T-helper 2 cell (primary cell): Measurements from ENCODE around the gene PSEN1.

Experiments used
- DNase-seq, 5 experiments: peaks; one replicate each; pipeline versions ENCODE4 v3.0.0 to v3.0.0-alpha.2; 2012 to 2022

PSEN1 gene

DNA sequence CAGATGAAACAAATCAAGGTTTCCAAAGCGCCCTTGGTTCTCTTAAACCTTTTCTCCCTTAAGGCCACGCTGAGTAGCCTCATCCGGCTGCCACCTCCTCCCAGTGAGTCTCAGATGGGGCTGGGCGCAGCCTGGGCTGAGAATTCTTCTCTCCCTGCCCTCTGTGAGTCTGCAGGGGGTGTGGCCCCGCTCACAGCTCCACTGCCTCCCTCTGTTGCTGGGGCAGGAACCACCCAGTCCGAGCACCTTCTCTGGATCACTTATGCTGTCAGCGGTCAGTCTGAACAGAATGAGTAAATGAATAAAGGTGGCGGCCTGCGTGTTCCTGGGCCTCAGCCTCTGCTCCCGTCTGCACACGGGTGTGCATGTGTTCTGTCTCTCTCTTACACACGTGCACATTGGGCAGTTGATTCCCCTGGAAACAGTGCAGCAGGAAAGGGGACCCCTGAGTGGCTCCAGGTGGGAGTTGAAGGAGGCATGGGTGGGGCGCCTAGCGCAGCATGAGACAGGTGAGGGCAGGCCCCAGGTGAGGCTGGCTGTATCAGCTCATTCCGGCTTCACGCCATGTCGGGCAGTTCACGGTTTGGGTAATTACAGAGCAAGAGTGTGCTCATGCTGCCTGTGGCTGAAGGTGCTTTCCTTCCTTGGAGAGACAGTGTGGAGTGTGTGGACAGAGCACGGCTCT, 105.3 kb downstream of the PSEN1 start:
- DNase-seq = no peak

DNA sequence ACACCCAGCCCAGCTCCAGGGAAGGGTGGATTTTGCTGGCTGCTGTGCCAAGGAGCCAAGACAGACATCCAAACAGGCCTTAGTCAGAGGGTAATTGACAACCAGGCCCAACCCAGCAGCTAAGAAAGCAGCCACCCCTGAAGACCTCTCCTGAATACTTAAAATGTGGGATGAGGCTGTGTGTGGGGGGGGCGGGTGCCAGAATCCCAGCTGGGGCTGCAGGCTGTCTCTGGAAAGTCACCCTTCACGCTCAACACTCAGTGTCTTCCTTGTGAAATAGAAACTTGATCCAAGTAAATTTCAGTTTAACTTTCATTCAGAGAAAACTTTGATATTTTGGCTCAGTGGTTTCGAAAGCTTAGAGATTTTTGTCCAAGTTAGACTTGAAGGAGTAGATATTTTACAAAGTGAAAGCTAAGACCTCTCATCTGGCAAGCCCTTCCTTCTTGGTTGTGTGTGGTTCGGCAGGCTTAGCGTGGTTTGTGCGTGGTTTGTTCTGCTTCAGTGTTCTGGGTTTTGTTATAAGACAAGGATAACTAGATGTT, 106.1 kb downstream of the PSEN1 start:
- DNase-seq = peak in 1 of 5 experiments; percentile 33

DNA sequence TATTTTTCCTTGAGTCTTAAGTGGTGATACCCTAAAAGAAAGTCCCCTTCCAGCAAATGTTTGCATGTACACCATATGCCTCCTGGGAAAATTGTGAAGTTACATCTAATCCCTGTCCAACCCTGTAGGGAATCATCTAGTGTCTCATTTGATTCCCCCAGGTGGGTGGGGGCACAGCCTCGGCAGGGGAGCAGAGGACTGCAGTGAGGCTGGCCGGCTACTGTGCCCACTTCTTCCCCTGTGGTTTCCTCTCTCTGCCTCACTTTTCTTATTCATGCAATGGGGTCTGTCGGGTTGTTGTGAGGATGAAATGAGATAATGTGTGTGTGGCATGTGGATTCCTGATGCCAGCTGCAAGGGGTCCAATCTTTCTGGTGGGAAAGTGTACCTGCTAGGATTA, 107.0 kb downstream of the PSEN1 start:
- DNase-seq = no peak

GRCh38 chr14:73243748-73244147, 107.4 kb downstream of the PSEN1 start:
- no peak for DNase-seq

DNA sequence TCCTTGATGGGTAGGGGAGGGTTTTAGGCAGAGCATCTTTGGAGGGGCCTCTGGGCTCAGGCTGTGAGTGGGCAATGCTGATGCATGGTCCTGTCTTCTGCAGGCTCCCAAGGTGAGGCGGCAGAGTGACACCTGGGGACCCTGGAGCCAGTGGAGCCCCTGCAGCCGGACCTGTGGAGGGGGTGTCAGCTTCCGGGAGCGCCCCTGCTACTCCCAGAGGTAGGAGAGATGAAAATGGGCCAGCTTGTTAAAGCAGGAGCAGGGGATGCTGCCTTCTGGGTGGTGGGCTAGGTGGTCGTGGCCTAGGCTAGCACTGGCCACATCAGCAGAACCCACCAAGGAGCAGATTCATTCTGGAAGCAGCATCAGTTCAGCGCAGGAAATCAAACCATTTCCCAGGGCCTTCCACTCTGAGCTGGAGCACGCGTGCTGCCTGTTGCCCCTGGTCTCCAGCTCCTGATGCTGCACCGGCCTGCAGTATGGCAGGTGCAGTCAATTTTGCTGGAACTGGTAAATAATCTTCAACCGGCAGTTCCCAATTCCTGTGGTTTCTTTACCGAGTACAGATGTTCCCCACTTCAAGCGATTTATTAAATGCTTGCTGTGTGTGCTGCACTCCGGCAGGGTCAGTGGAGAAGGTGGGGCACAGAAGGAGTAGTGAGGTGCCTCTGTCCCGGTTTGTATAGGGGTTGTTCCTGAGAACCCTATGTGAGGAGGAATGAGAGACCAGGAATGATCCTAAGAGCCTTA, 108.4 kb downstream of the PSEN1 start:
- DNase-seq = no peak

- peak in 4 of 5 experiments; percentile 24 to 53 (median 27) for DNase-seq
Observed at GRCh38 chr14:73245480-73246325, 109.4 kb downstream of the PSEN1 start.

DNA sequence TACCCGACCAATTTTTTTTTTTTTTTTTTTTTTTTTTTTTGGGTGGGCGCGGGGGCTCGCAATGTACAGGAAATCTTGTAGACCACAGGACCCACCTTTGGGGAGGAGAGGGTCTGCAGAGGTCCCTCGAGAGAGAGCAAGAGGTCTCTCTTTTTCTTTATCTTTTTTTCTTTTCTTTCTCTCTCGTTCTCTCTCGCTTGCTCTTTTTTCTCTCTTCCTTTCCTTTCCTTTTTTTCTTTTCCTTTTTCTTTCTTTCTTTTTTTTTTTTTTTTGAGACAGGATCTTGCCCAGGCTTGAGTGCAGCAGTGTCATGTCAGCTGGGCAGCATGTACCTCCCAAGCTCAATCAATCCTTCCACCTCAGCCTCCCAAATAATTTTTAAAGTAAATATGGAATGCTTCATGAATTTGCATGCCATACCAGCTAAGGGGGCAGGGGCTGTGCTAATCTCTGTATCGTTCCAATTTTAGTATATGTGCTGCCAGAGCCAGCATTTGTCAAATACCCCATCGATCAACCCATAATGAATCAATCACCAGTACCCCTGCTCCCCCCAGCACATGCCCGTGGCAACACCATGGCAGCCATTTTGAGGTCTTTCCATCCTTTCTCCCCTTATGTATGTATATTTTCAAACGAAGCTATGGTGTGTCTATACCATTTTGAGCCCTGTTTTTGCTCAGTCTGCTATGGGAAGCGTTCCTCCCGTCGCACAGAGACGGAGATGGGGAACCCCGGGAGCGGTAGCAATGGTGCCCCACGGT, 110.3 kb downstream of the PSEN1 start:
- no peak for DNase-seq

- no peak for DNase-seq
Observed at GRCh38 chr14:73248108-73248868, 112.0 kb downstream of the PSEN1 start.

- no peak for DNase-seq
Observed at GRCh38 chr14:73249108-73249507, 112.8 kb downstream of the PSEN1 start.

- no peak for DNase-seq
Observed at GRCh38 chr14:73249564-73250316, 113.4 kb downstream of the PSEN1 start.

DNA sequence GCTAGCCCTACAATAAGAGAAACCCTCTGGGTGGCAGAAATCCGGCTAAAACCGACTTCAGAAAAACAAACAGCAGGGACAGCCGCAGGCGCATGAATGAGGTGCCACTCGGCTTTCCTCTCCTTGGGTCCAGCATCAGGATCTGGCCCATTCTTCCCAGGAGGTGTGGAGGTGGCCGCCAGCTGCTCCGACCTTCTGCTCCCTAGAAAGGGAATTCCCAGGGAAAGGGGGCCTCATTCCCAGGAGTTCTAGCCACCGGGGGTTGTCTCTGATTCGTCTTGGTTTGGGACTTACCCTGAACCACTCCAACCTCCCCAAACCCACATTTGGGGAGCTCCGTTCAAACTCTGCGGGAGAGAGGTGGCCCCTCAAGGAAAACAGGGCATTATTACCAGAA, 114.0 kb downstream of the PSEN1 start:
- no peak for DNase-seq

- DNase-seq = no peak
Observed at GRCh38 chr14:73250781-73251500, 114.6 kb downstream of the PSEN1 start.

DNA sequence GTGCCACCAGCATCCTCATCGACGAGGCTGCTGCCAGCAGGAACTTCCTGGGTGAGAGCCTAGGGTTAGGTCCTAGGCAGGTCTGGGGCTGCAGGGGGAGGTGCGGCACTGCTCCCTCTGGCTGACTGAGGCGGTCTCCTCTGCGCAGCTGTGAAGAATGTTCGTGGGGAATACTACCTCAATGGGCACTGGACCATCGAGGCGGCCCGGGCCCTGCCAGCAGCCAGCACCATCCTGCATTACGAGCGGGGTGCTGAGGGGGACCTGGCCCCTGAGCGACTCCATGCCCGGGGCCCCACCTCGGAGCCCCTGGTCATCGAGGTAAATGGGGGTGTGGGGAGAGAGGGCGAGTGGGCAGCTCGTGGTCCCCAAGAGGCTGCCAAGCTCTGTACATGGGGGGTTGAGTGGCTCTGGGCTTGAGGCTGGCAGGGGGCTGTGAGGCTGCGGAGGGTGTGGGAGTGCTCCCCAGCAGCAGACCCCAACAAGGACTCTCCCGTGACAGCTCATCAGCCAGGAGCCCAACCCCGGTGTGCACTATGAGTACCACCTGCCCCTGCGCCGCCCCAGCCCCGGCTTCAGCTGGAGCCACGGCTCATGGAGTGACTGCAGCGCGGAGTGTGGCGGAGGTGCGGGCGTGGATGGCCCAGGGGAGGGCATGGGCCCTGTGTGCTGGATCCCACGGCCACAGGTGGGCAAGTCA, 115.4 kb downstream of the PSEN1 start:
- no peak for DNase-seq

- DNase-seq = no peak
Observed at GRCh38 chr14:73252491-73253322, 116.4 kb downstream of the PSEN1 start.

- DNase-seq = no peak
Observed at GRCh38 chr14:73253323-73253610, 117.0 kb downstream of the PSEN1 start.

DNA sequence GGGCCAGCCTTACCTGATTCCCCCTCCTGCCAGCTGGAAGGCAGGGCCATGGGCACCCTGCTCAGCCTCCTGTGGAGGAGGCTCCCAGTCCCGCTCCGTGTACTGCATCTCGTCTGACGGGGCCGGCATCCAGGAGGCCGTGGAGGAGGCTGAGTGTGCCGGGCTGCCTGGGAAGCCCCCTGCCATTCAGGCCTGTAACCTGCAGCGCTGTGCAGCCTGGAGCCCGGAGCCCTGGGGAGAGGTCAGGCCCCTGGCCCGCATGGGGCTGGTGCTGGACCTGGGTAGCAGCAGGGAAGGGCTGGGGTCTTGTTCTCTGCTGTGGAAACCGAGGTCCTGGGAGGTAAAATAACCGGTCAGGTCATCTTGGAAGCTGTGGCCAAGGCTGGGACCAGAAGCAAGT, 117.4 kb downstream of the PSEN1 start:
- no peak for DNase-seq

DNA sequence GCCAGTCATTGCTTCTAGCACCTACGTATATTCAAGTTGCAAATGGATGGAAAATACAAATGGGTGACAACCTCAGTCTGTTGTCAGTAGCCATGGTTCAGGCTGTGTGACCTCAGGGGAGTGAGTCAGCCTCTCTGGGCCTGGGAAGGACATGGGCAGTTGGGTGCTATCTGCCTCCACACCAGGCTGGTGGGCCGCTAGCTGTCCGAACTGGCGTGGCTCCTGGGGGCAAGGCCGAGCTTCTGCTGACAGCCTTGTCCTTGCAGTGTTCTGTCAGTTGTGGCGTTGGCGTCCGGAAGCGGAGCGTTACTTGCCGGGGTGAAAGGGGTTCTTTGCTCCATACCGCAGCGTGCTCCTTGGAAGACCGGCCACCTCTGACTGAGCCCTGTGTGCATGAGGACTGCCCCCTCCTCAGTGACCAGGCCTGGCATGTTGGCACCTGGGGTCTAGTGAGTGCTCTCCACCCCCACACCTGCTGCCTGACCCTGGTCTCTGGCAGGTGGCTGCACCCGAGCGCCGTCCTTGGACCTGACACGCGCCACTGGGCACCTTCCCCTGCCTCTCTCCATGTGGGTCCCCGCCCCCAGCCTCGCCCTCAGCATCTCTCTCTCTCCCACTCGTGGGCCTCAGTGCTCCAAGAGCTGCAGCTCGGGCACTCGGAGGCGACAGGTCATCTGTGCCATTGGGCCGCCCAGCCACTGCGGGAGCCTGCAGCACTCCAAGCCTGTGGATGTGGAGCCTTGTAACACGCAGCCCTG, 118.1 kb downstream of the PSEN1 start:
- DNase-seq = no peak

DNA sequence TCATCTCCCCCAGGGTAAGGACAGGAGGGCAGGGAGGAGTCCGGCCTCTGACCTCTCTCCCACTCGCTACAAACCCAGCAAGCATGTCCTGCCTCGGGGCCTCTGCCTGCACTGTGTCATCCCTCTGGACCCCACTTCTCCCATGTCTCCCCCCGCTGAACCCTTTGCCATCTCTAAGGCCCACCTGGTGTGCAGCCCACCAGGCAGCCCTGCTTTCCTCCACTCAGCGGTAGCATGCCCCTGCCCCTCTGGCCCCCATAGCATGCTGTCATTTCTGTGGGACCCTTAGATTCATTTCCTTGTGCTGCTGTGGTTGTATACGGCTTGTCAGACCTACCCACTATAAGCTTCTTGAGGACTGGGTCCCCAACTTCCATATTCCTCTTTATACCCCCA, 118.7 kb downstream of the PSEN1 start:
- no peak for DNase-seq
